Bronchial epithelial cell (primary cell): ENCODE results near the gene PDXP. TPM values are rescaled to one million over a fixed set of nuclear protein-coding genes. Genes with fewer than 3 reads are reported as not detected.

Source experiments
- DNase-seq: peaks from one replicate; pipeline ENCODE4 v3.0.0-alpha.2; 2010; ENCODE audit warnings: low read depth
- FAIRE-seq: peaks from 2 replicates; lab custom pipeline; 2011; peaks lifted over from hg19 to GRCh38; lab: Jason Lieb, UNC
- H3K27me3 ChIP-seq: 2 replicates; pipeline ENCODE4 v1.5.1; 2011; ENCODE audit warnings: low read length; ENCODE audit not compliant: control insufficient read depth, insufficient read depth
- H3K36me3 ChIP-seq: 2 replicates; pipeline ENCODE4 v1.5.1; 2011; ENCODE audit warnings: low read length; ENCODE audit not compliant: control insufficient read depth, insufficient read depth
- H3K4me3 ChIP-seq: 2 replicates; pipeline ENCODE4 v1.5.1; 2011; ENCODE audit warnings: mild to moderate bottlenecking, low read depth, low read length, control low read depth
- CTCF ChIP-seq: IDR thresholded peaks from 2 replicates; pipeline ENCODE4 v1.5.1; 2011; ENCODE audit warnings: mild to moderate bottlenecking, moderate library complexity, low read length, control low read depth, inconsistent platforms; ENCODE audit not compliant: insufficient read depth, severe bottlenecking
- total RNA-seq: library from RNA; depleted of rRNA; stranded (reverse); fragments of >200 nt; gene quantifications from 2 replicates; pipeline ENCODE4 v1.2.1, GENCODE V29; 2014

The PDXP gene
- total RNA-seq, 1 donor from 2014 or later: 3.4 TPM

GRCh38 chr22:37701141-37701786, 42.7 kb downstream of the PDXP start:
- Histone ChIP-seq H3K36me3 (no peaks in the 10 kb centered on the region), H3K4me3 (no peak overlapping the region), H3K27me3 (no peaks in the 10 kb centered on the region)
- no peak for DNase-seq
- TF ChIP-seq CTCF: no peak
- no peak for FAIRE-seq

DNA sequence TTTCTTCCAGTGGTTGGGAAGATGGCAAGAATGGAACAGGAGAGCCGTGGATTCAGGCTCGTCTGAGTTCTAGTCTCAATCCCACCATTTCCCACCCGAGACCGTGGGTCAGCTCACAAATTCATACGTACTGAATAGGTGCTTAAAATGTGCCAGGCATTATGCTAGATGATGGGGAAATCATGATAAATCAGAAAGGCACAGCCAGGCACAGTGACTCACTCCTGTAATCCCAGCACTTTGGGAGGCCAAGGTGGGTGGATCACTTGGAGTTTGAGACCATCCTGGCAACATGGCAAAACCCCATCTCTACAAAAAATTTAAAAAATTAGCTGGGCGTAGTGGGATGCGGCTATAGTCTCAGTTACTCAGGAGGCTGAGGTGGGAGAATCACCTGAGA, 45.4 kb downstream of the PDXP start:
- Histone ChIP-seq H3K27me3 (no peaks in the 10 kb centered on the region), H3K36me3 (no peaks in the 10 kb centered on the region), H3K4me3 (no peak overlapping the region)
- FAIRE-seq (no peak), DNase-seq (no peak)
- TF ChIP-seq CTCF: no peak

GRCh38 chr22:37704645-37705044, 46.1 kb downstream of the PDXP start:
- no peak for TF ChIP-seq CTCF
- H3K36me3 ChIP-seq: no peaks in the 10 kb centered on the region
- FAIRE-seq (no peak), DNase-seq (no peak)
- no peak overlapping the region for H3K4me3 ChIP-seq
- H3K27me3 ChIP-seq: no peaks in the 10 kb centered on the region

DNA sequence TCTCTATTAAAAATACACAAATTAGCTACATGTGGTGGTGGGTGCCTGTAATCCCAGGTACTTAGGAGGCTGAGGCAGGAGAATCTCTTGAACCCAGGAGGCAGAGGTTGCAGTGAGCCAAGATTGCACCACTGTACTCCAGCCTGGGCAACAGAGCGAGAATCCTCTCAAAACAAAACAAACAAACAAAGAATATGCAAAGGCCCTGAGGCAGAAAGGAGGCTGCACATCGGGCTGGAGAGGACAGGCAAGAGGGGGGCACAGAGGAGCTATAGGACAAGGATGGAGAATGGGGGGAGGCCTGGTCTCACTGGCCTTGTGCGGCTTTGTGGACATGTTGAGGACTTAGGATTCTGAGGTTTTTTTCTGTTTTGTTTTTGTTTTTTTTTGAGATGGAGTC, 46.7 kb downstream of the PDXP start:
- DNase-seq: no peak
- no peak for TF ChIP-seq CTCF
- no peak overlapping the region for H3K4me3 ChIP-seq
- H3K27me3 ChIP-seq: no peaks in the 10 kb centered on the region
- no peak for FAIRE-seq
- no peaks in the 10 kb centered on the region for H3K36me3 ChIP-seq

GRCh38 chr22:37708580-37709444, 50.3 kb downstream of the PDXP start:
- TF ChIP-seq CTCF: no peak
- Histone ChIP-seq H3K36me3 (no peaks in the 10 kb centered on the region), H3K4me3 (no peak overlapping the region), H3K27me3 (no peaks in the 10 kb centered on the region)
- FAIRE-seq: no peak
- DNase-seq: no peak
